Activated naive CD8-positive, alpha-beta T cell treated with anti-CD3 and anti-CD28 coated beads, Interleukin-2, amount 50 U/mL, for 16 hours (primary cell): ENCODE measurements around the gene OMA1.

Experiments
- DNase-seq: peaks from one replicate; pipeline ENCODE4 v3.0.0-alpha.2; 2020; ENCODE audit warnings: low read depth, low spot score

The OMA1 gene

DNA sequence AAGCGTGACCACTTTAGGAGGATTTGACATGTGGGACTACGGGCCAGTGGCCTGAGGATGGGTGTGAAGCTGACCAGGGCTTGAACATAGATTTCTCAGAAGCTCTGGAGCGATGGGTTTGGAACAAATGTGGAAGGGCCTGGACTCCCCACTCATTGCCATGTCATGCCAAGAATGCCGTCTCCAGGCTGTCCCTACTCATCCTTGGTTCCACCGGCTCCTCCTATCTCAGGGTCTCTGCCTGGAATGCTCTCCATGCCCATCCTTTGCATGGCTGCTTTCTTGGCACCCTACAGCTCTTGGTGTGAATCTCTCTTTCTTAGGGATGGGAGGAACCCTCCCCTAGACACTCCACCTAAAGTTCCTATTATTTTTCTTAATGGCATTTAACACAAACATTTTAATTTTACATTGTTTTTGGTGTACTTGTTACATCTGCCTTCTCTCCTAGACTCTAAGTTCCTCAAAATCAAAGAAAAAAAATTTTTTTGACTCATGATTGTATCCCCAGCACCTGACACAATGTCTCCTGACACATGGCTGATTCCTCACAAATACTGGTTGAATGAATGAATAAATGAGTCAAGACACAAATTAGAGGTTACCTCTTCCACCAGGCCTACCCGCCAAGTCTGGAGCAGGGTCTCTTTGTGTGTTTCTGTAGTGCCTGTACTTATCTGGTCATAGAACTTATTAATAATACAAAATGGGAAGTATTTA is 114.5 kb downstream of the OMA1 start:
- no peak for DNase-seq
